CD4-positive, alpha-beta T cell treated with Interleukin-15 for 4 hours (primary cell): ENCODE measurements around the gene ROBO2.

Experiments
- DNase-seq: peaks from one replicate; pipeline ENCODE4 v3.0.0-alpha.2; 2020; ENCODE audit warnings: low spot score

Gene ROBO2

DNA sequence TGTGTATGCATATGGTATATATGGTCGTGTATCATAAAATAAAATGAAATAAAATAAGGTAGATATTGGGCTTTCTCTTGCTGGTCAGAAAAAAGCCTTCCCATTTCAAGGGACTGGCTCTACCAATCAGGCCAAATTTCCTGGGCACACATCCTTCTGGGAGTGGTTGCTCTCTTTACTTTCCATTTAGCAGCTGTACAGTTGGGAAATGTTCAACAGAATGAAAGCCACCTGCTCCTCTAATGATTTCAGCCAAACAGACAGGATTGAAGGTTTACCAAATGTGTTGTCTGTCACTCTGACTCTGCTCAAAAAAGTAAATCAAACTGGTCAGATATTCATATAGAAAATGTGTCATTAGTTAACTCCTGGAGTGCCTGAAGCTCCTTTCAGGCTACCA is 380.4 kb downstream of the ROBO2 start:
- no peak for DNase-seq

DNA sequence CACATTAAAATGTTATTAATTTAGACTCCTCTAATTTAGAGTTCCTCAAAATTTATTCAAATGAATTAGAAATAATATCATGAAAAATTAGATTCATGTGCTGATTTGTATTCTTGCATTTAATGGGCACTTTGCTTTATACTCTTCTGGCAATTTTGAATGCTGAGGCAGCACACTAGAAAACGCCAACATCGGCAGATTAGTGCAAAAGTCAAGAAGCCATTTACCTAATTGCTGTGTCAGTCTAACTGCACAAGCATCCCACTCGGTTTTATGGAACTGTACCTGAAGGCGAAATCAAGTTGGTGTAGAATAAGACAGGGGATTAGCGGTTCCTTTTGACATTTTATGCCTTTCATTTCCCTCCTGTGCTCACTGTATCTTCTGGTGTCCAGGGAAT is 382.0 kb downstream of the ROBO2 start:
- DNase-seq, result no peak

DNA sequence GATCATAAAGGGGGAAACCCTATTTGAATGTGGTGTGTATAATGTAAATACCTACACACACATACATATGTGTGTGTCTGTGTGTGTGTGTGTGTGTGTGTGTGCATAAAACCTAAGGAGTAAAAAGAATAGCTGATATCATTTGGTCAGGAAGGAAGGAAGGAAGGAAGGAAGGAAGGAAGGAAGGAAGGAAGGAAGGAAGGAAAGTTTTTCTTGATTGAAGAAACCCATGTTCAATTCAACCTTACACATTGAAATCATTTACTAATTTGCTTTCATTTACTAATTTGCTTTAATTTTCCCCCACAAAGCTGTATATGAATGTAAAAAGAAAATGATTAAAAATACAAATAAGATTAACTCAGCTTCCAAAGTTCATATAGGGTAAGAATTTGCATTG is 386.6 kb downstream of the ROBO2 start:
- DNase-seq, result no peak

DNA sequence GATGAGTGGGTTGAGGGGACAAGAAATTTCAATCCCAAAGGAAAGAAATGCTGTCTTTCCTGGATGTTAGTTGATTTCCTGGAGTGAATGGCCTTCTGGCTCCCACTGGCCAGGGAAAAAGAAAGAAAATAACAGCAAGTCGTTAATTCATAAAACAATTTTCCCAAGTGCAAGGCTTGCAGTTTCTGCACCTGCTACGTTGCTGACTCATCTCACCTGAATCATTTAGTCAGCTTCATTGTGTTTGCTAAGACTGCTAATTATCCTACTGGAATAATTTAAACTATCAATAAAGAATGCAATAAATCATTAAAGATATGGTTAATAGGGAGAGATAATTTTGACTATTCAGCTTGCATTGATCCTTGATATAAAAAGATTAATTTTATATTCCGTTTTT is 387.6 kb downstream of the ROBO2 start:
- DNase-seq, result no peak

DNA sequence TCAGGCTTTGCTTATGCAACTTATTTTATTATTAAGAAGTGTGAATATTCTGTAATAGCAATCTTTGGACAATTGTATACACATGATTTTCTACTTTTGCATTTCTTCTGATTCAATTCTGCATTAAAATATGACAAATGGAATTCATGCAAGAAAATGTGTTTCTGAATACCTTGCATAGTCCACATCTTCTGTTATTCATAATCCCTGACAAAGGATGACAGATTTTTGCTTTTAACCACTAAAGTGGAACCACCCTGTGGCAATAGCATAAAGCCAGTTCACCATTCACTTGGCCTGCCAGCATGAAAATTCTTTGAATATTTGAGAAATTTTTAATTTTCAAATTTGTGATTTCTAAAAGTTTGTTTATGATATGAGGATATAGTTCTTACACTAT is 397.0 kb downstream of the ROBO2 start:
- DNase-seq, result no peak

DNA sequence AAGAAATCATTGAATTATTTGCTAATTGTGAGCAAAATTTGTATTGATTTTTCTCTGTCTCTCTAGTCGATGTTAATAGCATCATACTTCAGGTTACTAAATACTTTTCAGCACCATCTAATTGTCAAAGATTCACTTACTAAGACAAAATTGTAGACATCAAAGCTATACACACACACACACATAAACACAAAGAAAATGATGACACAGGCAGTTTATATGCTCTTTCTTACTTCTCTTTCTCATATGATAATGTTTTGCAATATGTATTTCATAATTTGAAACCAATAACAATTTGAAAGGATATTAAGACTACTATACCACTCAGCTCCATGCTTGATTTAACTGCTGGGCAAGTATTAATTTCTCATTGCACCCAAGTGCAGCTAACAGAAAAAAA is 406.2 kb downstream of the ROBO2 start:
- DNase-seq, result no peak

DNA sequence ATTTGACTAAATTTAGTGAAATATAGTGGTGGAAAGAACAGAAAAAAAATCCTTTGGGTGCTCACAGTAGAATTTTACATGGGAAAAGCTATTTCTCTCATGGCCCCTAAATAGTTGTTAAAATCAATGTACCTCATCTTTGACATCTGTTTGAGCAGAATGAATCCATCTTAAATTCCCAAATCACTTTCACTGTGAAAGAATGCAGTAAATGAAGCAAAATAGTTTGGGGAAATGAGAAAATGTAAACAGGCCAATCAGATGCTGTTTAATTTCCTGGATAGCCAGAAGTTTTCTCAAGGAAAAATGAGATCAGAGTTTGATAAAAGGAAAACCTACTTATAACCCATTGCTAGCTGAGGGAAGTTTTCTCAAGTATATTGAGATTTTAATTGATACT is 406.9 kb downstream of the ROBO2 start:
- no peak for DNase-seq

DNA sequence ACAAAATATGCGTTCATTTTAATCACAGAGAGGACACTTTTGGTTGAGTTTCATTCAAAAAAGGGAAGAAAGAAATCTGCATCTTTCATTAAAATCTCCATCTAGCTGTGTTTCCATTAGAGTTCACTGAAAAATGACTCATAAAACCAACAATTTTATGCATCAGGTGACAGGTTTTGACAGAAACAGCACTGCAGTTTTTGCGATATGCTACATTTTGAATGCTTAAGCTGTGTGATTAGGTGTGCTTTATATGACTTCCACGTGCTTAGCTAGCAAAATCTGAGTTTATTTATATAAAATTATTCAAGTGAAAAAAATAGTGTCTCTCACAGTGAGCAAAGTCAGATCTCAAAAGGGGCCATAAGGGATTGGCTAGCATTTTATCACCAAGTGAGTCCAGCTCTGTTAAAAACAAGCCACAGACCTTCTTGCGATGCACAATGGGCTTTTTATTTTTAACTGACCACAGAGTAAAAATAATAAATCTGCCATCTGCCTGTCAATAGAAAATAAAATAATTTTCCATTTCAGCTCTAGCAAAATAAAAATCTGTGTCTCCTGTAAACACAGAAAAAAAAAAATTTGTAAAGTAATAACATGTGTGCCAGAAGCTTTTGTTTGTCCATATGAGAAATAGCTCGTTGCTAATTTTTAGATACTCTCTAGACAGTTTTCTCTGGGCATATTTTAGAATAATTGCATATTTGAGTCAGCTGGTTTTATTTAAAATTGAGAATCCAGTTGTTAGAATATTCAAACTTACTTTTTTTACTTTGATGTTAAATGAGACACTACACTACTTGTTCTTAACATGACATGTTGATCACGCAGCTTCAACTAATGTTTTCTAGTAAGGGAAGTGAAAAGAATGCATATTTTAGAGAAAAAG is 409.8 kb downstream of the ROBO2 start:
- no peak for DNase-seq

DNA sequence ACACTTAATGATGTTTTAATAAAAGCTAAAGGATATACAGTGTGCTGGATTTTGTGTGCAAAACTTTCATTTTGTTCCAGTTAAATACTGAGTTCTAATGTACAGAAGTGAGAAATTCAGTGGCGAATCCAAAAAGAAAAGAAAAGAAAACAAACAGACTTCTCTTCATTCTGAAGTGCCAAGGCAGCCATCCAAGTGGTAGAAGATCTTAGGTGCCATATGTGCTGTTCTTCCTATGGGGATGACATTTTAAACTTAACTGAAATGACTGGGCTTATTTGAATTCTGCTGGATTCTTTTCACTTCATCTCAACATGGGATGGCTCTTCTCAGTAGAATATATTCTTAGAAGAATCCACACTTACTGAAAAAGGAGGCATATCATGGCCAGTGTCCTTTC is 416.5 kb downstream of the ROBO2 start:
- DNase-seq, result no peak

DNA sequence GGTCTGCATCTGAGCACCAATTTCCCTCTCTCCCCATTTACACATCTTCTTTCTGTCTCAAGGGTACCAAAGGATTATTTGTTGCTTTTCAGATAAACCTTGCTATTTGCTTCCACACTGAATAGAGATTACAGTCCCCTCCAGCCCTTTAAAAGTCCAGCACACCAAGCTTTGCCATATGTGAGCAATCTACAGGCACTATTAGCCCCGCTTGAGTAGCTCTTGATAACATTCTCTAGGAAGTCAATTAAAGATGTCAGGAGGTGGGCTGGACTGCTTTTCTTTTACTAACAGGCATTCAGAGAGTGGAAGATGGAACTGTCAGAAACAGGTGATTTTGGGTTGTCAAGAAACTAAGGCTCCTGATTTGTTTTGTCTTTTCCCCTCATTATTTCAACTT is 417.0 kb downstream of the ROBO2 start:
- DNase-seq, result no peak

DNA sequence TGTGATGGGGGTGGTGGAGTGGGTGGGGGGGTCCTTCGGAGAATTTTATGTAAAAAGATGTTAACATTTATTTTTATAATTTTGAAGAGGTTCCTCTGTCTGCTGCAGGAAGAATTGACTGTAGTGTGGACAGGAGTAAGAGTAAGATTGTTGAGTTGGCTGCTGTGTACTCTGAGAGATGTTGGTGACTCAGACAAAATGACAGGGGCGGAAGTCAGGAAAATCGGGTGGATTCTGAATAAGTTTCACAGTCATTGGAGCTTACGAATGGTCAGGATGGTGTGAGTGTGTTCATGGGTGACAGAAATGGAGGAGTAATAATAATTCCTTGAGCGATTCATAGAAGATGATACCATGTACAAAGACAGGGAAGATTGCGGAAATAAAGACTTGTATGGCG is 420.0 kb downstream of the ROBO2 start:
- no peak for DNase-seq

DNA sequence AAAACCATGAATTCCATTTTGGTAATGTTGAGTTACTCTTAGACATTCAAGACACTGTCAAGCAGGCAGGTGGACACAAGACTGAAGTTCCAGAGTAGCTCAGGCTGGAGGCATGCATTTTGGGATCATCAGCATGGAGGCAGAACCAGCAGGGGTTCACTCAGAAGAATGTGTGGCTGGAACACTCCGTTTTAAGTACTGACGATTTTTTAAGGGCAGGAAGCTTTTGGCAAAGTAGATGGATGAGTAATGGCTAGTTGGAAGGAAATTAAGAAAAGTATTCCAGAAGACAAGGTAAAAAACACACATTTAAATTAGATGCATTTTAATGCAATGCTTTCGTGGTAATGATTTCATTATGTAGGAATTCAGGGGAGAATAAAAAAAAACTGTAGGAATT is 420.4 kb downstream of the ROBO2 start:
- no peak for DNase-seq

DNA sequence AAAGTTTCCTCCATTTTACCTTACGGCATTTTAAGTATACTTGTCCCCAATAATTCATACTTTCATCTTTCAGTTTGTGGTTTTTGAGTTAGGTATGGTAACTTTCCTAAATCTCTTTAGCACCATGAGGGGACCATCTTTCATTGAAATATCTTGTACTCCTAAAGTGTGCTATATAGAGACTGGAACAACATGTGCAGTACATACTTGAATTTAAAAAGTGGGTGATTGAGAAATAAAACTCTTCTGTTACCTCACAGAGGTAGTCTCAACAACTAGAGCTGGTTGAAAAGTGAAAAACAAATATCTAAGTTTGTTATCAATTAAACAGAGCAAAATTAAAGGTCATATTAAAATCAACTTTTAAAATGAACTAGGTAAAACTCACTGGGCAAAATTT is 423.1 kb downstream of the ROBO2 start:
- DNase-seq, result no peak

DNA sequence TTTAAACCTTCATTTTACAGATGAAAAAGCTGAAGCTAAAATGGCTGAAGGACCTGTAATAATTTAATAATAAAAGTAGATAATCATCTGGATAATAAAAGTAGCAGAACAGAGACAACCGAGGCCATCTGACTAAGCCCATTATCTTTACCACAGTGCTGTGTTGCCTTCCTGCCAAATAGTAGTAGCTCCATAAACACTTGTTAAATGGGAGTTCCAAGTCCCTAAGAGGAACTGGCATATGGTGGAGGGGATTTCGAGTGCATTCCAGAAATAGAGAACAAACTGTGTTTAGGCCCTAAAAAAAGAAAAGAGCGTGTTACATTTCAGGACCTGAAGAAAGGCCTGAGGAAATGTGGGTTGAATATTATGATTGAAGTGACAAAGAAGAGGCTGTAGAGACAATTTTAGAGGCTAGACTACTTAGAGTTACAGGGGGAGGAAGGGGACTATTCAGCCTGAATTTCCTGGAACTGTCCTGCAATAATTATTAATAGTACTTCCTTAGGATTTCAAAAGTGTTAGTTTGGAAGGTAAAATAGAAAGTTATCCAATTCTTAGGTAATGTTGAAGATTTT is 424.3 kb downstream of the ROBO2 start:
- no peak for DNase-seq

DNA sequence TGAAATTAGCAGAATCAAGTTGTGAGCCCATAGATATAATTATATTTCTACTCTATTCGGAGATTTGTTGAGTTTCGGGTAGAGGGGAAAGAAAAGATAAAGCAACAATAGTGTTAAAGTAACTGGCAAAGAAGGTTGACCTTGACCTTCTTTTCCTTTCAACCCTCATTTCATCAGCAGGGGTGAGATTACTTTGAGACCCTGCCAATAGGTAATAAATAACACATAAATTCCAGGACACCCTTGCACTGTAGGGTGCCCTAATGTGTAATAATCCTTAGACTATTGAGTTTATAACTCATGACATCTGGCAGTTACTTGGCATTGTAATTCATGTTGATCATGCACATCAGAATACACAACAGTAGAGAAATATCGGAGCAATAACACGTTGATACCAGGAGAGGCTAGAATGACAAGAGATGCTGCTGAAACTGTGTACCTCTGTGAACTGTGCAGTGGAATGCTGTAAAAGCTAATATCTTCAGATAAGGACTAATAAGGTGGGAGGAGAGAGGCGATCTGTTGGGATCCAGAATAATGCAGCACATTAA is 426.7 kb downstream of the ROBO2 start:
- DNase-seq, result no peak

DNA sequence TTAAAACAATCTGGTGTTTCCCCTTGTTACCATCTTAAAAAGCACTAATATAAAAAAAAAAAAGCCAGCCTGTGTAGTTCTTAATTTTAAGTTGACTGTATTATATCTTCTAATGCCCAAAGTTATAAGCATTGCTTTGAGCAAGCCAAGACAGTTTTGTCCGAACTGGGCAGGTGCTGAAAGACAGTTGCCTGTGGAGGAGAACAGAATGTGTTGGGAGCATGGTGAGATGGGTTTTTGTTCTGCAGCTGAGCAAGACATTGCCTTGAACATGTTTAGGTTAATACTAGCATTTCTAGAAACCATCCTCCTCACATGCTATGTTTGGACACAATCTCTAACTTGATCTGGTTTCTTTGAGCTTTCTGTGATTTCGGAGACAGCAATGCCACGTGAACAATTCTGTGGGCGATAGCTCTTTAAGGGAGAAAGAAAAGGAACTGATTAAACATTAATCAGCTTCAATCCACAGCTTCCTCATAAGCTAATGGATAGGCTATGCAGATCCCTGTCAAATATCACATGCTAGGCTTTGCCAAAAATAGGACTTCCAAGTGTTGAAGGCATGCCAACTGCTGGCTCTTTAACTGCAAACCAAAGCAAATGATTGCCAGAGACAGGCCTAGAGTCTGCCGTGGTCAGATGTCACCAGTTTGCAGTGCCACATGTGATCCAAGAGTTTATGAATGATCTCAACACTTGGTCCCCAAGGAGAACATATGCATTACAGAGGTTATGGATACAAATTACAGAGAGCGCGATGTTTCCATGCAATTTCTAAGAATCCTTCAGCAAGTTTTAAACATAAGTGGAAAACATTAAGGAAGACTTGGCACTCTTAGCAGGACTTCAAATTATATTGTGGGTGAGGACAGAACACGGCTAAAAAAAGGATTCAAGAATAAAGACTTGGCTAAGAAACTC is 428.1 kb downstream of the ROBO2 start:
- DNase-seq, result no peak

DNA sequence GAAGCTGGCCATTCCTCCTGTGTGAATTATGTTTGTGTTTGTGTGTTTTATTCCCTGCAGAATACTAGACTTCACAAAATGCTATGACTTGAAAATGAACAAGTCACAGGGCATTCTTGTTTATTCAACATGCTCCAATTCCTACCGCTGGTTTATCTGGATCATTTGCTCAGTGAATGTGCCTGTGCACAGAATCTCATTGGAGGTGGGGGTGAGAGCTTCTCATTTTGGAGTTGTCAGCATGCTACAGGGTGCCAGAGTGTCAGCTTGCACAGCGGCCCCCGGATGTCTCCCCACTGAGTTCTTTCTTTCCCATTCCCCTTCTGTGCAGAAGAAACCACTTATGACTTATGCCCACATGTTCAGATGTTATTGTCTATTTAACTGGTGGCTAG is 428.7 kb downstream of the ROBO2 start:
- no peak for DNase-seq

DNA sequence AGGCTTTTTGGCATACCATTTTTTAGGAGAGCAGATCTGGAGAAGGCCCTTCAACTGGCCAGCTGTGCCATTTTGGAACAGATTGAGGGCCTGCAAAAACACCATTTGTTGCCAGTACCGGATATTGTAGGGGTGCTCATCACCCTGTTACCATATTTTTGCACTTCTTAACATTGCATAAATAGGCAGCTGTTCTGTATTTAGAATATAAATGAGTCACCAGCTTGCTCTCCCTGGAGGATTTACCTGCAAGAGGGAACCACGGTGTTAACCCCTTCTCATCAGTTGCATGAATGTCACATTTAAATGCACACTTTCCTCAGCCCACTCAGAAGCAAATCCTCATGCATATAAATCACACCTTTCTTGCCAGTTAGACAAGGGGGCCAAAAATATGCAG is 435.6 kb downstream of the ROBO2 start:
- no peak for DNase-seq

DNA sequence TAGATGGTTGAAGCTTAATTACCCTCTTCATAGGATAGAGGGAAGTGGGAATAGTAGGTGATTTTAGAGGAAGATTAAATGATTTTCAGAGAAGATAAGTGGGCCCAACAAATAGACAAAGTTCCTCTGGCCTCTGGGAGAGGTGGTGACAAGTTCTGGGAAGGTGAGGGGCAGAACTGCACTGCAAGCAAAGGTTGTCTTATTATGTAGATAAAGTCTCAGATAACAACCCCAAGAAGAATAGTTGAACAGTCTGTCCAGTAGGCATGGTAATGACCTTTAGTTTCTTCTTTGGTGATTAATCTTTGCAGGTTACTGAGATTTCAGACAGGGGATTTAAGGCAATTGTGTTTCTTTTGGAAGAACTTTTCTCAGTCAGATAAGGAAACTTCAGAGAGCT is 439.1 kb downstream of the ROBO2 start:
- DNase-seq, result no peak

DNA sequence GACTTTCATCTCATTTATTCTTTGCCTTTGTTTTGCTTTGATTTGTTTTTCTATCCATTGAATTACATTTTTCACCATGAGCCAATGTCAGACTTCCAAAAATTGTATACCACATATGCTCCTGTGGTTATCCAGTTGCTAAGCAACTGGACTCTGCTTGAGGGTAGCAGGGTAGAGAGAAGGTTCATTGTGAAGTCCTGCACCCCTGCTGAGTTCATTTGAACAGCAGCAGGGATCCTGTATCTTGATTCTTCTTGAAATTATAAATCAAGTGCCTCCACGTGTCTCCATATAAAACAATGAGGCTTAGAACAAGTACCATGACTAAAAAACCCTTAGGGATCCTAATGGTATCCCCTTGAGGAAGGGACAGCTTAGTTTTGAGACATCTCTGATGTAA is 449.3 kb downstream of the ROBO2 start:
- DNase-seq, result no peak

DNA sequence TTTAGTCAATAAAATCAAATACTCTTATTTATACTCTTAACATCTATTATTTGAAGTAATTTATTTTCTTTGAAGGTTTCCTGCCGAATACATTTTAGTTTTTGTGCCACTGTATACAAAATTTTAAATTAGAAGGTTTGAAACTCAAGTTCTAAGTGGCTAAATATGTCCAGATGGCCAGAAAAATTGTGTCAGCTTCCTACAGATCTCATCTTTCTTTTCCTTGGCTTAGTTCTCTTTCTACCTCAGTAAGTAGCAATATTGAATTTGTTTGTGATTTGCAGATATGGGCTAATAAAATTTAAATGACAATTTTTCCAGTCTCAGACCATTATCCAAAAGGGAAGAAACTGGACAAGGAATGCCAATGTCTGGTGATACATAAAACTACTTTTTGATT is 452.1 kb downstream of the ROBO2 start:
- no peak for DNase-seq

DNA sequence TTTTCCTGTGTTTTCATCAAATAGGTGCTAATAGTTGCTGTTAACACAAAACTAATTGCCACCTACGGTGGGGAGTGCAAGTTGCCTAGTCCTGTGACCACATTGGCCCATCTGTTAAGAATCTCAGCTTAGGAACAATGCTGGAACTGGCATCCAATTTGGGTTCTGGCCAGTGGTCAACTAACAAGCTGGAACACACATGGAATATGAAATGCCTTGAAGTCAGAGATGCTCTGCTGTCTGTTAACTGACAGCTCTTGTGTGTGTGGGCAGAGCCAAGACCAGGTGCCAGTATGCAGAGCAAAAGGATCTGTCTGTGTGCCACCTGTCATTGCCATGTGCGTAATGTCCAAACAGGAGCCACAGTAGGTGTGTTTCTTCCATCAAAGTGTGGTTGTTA is 460.8 kb downstream of the ROBO2 start:
- no peak for DNase-seq

DNA sequence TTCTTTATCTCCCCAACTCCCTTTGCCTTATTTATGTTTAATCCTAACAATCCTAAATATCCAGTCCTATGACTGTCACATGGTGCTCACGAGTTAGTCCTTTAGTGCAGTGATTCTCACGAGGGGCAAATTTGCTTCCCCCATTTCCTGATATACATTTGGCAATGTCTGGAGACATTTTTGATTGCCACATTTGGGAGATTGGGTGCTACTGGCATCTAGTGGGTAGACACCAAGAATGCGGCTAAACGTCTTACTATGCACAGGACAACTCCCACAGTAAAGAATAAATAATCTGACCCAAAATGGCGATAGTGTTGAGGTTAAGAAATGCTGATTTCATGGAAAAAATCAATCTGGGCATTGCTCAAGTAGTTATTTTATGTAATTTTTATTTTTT is 466.5 kb downstream of the ROBO2 start:
- no peak for DNase-seq
